ENCODE measurements around the gene AFG3L2.
"Not testable (repeated sequence)": the region's sequence is repeated elsewhere in the genome, so short reads cannot be mapped to it uniquely, and the experiment has no call there.

The AFG3L2 gene

DNA sequence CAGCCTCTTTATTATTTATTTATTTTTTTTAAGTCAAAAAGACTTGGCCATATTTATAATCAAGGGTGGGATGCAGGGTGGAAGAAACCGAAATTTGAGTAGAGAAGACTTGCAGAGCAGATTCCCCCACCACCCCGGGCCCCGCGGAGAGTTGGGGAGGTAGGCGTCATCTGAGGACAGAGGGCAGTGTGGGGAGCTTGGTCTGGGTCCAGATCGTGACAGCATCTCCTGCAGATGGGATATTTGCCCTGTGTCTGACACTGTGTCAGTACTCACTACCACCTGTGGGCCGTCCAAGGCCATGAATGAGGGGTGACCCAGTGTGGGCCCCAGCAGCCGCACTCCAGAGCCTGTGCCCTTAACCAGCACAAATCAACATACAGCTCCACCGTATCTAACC lies 20.2 kb upstream of the AFG3L2 start:
- no peak for DNase-seq (ENCODE audit: low spot score)

DNA sequence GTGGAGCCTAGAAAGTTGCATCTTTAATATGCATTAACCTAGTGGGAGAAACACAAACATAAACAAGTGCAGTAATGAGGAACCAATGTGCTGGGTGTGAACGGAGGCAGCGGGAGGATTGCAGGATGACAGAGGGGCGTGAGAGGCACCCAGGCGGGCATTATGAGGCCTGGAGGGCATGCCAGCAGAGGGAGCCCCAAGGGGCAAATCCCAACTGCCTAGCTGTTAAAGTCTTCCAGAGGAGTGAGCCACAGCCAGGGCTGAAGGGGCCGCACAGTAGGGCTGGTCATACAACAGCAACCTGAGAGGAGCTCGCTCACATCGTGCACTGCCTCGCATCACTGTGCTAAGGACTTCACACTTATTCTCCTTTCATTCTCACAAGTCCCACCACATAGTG lies 17.4 kb upstream of the AFG3L2 start:
- DNase-seq (ENCODE audit: low spot score): no peak

DNA sequence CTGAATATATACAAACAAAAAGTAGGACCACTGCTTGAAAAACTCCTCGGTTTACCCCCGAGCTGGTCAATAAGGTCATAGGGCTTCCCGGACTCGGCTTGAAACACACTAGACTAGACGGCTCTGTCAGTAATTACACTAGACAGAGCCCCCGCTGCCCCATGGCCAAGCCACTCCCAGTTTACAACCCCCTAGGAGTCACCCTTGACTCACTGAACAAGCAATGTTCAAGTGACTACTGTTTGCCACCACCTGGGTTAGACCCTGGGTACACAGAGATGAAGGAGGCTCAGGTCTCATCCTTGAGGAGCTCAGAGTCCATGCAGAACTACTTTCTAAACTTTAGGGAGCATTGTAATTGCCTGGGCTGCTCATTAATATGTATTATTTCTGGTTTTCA lies 17.0 kb upstream of the AFG3L2 start:
- DNase-seq (ENCODE audit: low spot score): no peak

DNA sequence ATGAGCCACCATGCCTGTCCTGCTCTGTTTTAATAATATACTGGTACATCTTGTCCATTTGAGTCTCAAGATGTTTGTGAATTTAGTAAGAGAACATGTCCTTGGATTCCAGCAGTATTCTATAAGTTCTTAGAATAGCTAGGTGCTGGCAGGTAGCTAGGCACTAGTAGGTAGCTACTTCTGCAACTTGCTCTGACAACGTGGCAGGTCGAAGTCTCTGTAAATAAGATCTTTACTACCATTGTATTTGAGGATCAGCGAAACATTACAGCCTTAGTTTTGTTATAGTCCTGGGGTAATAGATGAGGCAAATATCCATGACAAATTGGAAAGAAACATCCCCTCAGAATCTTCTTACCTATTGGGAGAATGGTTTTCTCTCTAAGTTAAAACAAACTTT lies 16.5 kb upstream of the AFG3L2 start:
- no peak for DNase-seq (ENCODE audit: low spot score)

DNA sequence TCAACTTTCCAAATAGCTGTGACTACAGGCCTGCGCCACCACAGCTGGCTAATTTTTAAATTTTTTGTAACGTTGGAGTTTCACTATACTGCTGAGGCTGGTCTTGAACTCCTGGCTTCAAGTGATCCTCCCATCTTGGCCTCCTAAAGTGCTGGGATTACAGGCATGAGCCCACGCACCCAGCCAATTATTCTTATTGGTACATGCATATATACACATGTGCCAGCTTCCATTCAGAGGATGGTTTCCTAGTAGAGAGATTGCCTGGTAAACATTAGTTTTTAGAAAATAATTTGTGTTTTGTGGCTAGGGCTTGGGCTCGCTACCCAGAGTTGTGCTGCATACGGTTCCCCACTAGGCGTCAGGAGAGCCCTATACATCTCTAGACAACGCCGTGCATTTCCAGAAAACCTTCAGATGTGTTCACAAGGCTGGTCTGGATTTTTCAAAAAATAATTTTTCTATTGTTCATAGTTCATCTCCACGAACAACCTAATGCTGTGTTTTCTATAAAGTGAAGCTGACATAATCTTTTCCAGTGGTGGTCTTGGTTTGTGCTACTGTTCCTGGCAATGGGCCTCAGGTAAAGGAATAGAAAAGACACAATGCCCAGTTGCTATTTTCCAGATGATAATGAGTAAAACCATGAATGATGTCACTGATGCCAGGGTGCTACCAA lies 14.6 kb upstream of the AFG3L2 start:
- peak; percentile 79 for DNase-seq (ENCODE audit: low spot score)

DNA sequence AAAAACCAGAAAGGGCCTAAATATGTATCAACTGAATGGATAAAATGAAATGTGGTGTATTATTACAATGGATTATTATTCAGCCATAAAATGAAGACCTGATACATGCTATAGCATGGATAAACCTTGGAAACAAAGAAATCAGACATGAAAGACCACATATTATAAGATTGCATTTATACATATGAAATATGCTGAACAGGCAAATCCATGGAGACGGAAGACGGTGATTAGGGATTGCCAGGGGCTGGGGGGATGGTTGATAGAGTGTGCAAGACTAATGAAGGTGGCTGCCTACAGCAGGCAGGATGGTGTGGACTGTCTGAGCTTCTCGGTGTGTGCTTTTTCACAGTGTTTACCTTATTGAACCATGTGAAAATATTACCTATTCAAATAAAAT lies 11.4 kb upstream of the AFG3L2 start:
- DNase-seq (ENCODE audit: low spot score): no peak

DNA sequence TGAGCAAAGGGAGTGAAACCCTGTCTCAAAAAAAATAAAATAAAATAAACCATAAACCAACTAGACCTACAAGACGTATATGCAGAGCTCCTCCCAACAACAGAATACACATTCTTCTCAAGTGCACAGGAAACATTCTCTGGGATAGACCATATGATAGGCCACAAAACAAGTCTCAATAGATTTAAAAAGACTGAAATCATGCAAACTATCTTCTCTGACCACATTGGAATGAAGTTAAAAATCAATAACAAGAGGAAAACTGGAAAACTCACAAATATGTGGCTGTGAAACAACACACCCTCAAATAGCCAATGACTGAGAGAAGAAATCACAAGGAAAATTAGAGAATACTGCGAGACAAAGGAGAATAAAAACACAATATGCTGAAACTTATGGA lies 7.2 kb upstream of the AFG3L2 start:
- no peak for DNase-seq (ENCODE audit: low spot score)

DNA sequence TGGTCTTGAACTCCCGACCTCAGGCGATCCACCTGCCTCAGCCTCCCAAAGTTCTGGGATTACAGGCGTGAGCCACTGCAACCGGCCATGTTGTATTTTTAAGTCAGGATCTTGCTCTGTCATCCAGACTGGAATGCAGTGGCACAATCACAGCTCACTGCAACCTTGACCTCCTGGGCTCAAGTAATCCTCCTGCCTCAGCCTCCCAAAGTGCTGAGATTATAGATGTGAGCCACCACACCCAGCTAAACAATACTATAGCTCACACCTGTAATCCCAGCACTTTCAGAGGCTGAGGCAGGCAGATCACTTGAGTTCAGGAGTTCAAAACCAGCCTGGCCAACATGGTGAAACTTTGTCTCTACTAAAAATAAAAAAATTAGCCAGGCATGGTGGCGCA lies 6.7 kb upstream of the AFG3L2 start:
- DNase-seq (ENCODE audit: low spot score): not testable (repeated sequence)

DNA sequence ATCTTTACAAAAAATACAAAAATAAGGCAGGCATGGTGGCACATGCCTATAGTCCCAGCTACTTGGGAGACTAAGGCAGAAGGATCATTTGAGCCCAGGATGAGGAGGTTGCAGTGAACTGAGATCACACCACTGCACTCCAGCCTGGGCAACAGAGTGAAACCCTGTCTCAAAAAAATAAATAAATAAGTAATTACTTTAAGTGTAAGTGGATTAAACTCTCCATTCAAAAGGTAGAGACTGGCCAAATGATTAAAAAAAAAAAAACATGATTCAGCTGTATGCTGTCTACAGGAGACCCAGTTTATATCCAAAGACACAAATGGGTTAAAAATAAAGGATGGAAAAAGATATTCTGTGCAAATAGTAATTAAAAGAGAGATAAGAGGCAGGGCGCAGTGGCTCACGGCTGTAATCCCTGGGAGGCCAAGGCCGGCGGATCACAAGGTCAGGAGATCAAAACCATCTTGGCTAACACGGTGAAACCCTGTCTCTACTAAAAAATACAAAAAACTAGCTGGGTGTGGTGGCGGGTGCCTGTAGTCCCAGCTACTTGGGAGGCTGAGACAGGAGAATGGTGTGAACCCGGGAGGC lies 5.3 kb upstream of the AFG3L2 start:
- not testable (repeated sequence) for DNase-seq (ENCODE audit: low spot score)

DNA sequence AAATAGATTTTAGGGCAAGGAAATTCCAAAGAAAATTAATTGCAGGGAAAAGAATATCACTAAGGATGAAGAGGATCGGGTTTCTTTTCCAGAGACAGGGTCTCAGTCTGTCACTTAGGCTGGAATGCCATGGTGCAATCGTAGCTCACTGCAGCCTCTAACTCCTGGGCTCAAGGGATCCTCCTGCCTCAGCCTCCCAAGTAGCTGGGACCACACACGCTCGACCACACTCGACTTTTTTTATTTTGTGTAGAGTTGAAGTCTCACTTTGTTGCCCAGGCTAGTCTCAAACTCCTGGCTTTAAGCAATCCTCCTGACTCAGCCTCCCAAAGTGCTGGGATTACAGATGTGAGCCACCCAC lies 1.2 kb upstream of the AFG3L2 start:
- not testable (repeated sequence) for DNase-seq (ENCODE audit: low spot score)

DNA sequence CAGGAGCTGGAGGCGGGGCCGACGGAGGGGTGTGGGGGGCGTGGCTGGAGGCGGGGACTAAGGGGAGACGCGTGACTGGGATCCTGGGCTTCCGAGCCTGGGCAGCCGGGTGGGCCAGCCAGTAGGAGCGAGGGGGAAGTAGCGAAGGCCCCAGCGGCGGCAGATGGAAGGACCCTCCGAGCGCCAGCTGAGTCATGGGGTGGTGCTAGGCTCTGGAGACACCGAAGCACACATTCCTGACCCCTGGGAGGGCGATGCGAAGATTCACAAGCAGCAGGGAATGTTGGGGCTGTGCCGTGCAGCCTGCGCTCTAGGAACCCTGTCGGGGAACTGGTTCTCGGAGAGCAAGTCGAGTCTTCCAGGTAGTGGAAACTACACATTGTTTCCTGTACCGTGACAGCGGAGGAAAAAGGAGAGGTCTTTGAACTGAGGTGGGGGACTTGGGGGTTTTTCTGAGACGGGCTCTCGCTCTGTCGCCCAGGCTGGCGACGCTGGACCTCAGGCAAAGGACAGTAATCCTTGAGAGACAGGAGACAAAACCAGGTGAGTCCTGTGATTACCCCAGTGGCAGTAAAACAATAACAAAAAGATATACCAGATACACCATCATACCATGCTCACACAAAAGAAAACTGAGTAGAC lies 650 bp upstream of the AFG3L2 start:
- DNase-seq (ENCODE audit: low spot score): no peak

DNA sequence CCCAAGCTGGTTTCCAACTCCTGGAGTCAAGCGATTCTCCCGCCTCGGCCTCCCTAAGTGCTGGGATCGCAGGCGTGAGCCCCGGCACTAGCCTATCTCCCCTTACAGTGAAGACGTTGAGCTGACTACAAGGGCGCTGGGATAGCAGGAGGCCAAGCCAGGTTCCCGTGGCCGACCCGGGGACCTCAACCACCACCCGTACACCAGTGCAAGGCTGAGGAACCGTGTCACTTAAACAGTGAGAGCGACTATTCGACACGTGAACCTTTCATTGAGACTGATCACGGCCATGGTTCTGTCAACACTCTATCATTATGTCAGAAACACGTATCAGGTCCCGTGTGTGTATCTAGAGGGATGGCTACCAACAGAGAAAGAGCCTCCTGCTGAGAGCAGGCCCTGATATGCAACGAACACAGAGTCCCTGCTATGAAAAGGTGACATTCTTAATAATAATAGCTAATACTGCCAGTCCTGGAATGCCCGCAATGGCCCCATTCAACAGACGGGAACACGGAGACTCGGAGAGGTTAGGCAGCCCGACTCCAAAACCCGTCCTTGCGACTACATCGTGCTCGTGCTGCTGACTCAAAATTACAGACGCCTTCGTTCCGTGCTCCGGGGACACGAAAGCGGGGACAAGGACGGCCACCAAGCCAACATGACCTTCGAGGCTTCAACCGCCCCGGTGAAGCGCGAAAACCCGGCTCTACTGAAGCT lies 833 bp downstream of the AFG3L2 start:
- peak; percentile 16 for DNase-seq (ENCODE audit: low spot score)

DNA sequence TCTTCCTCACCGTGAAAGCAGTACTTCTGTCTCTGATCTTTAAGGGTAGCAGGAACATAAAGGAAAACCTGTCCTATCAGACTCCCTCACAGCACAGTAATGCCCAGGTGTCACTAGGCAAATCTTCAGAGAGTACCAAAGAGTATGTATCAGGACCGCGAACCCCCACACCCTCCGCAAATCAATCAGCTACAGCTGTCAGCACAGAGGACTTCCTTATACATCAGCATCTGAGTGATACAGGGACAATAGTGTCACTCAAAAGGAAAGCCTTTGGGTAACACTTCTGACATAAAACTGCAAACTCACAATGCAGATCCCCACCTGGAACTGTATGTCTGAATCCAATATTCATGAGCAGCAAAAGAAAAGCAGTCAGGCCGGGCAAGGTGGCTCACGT lies 2.6 kb downstream of the AFG3L2 start:
- no peak for DNase-seq (ENCODE audit: low spot score)

DNA sequence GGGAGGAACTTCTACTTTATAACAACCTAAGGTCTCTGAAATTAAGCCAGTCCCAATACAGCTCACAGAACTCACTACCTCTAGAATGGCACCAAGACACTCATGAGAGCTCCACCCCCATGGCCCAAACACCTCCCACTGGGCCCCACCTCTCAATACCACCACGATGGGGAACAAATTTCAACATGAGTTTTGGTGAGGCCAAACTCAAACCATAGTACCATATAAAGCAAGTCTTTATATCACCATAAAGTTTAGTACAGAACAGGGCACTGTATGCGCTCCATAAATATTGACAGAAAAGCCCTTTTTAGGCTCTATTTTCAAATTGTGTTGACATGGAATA lies 3.3 kb downstream of the AFG3L2 start:
- no peak for DNase-seq (ENCODE audit: low spot score)

DNA sequence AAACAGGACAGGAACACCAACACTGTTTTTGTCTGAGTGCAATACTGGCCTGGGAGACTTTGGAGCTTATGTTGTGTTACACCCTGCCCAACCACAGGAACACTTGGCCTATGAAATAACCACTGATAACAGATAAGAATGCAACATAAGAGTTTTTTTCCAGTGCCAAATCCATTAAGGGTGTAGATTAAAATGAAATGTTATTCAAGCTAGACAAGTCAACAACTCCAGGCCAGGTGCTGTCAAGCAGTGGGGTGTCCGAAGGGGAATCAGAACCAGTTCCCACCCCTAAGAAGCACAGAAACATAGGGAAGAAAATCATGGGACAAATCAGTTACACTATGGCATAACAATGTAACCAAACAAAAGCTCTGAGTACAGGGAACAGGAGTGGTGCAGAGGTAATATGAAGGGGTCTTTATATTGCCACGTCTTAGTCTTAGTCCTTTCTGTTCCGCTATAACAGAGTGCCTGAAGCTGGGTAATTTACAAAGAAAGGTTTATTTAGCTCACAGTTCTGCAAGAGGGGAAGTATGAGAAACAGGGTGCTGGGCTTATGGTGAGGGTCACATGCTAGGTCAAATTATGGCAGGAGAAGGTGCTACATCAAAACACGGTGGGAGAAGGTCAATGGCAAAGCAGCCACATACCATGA lies 3.8 kb downstream of the AFG3L2 start:
- DNase-seq (ENCODE audit: low spot score): no peak

DNA sequence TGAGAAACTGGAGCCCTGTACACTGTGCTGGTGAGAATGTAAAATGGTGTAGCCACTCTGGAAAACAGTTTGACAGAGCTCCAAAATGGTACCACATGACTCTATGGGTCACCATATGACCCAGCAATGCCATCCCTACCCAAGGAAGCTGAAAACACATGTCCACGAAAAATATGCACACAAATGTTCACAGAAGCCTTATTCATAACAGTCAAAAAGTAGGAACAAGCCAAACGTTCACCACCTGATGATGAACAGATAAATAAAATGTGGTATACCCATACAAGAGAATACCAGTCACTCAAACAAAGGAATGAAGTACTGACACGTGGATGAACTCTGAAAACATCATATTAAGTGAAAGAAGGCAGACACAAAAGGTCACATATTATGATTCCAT lies 4.6 kb downstream of the AFG3L2 start:
- no peak for DNase-seq (ENCODE audit: low spot score)

DNA sequence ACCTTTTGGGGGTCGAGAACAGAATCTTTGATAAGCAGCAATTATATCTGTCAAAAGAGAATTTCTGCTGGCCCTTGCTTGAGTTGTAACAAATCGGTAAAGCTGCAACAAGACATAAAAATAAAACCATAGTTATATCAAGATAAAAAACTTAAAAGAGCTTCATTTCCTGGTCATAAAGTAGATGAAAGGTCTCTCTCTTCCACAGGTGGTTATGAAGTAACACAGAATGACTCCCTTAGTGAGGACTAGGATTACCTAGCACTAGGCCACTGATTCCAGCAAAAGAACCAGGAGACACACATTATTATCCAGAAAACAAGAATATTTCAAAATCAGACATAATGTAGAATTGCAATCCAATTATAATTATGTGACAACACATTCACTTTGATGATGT lies 5.4 kb downstream of the AFG3L2 start:
- no peak for DNase-seq (ENCODE audit: low spot score)

DNA sequence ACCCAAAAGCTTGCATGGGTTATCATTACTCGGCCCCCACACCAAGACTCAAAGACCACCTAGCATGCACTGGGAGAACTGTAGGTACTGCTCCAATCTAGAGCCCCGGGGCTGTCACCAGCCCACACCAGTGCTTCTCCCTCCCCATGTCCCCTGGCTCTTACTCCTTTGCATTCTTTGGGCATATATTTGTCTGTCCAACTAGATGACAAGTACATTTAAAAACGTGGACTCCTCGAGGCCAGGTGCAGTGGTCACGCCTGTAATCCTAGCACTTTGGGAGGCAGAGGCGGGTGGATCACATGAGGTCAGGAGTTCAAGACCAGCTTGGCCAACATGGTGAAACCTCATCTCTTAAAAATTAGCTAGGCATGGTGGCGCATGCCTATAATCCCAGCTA lies 7.8 kb downstream of the AFG3L2 start:
- DNase-seq (ENCODE audit: low spot score): no peak

DNA sequence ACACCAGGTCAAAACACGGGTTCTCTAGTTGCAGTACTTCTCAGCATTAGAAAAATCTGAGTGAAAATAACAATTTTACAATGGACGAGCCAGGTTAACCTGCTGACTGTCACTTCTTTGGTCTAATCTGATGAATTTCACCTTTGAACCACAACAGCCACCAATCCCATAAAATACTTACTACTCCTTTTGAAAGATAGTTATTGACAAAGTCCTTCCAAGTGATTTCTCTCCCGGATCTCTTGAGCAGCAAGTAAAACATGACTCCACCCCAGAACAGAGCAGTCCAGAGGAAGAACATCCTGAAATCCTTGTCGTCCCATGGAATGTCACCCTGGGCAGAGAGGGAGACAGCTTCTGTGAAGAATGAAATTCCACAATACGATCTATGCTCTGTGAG lies 10.2 kb downstream of the AFG3L2 start:
- no peak for DNase-seq (ENCODE audit: low spot score)

DNA sequence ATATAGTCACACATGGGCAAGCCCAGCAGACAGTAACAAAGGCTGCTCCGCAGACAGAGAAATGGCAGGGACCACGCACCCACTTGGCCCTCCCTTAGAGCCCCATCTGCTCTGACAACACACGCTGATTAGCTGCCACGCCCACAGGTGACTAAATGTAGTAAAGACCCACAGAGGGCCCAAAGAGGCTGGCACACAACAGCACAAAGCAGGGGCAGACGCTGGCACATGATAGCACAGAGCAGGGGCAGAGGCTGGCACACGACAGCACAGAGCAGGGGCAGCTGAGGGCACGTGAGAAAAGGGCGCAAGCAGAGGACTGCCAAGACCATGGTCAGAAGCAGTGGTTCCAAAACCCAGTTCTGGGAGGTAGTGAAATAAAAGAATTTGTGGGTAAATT lies 10.6 kb downstream of the AFG3L2 start:
- no peak for DNase-seq (ENCODE audit: low spot score)

DNA sequence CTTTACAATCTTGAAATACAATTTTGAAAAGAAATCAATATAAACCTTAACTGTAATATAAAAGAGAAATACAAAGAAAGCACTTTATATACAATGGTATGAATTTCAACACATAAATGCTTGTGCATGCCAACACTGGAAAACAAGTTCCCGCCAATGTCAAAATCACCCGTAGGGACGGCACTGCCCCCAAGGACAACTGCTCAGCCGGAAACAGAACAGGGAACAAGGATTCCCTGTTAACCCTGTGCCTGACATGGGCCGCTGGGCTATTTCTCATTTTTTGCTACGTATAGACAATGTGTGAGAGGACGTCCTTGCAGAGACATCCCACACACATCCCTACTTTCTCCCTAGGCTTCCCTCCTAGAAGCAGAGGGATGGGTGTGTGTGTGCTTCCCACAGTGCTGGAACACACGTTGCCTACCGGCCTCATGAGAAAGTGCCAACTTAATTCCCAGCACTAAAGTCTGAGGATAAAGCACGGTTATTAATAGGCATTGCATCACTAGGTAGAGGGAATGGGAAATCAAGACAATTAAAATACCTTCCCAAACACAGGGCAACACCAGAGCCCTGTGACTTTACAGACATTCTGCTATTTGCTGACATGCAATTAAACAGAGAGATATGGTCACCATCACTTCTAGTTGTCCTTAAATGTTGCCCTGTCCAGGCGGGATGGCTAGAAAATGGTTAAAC lies 14.4 kb downstream of the AFG3L2 start:
- DNase-seq (ENCODE audit: low spot score): peak; percentile 21

DNA sequence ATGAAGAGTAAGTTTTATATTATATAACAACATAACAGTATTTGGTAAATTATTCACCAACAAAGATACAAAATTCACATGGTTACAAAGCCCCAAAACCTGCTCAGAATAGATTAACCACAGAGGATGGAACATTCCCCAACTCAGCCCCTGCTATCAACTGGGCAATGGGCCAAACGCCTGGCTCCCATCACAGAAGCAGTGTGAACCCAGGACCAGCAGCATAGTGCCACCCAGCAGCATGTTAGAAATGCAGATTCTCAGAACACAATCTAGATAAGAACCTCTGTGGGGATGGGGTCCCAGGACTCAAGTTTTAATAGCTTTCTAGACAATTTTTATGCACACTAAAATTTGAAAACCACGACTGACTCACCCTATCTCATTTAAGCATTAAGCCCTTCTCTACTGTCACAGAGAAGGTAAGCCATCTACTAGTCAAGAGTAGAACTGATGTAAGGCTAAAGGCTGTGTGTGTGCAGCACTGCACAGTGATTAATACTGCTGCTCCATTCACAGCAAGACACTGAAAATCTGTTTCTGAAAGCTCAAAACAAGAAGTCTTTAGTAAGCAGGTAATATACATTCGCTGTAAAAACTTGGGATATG lies 15.2 kb downstream of the AFG3L2 start:
- DNase-seq (ENCODE audit: low spot score): peak; percentile 25

All from cerebellar cortex (tissue), 1 donor.